Hematopoietic multipotent progenitor cell treated with erythropoietin and hydrocortisone succinate and interleukin-3 and kit ligand, for 6 days (in vitro differentiated cells): ENCODE results near the gene APOM.
A peak's percentile ranks its signal among the peaks of the same experiment; 100 is the strongest.

Source experiments
- DNase-seq: peaks from one replicate; pipeline ENCODE4 v3.0.0-alpha.2; 2015

Gene APOM

DNA sequence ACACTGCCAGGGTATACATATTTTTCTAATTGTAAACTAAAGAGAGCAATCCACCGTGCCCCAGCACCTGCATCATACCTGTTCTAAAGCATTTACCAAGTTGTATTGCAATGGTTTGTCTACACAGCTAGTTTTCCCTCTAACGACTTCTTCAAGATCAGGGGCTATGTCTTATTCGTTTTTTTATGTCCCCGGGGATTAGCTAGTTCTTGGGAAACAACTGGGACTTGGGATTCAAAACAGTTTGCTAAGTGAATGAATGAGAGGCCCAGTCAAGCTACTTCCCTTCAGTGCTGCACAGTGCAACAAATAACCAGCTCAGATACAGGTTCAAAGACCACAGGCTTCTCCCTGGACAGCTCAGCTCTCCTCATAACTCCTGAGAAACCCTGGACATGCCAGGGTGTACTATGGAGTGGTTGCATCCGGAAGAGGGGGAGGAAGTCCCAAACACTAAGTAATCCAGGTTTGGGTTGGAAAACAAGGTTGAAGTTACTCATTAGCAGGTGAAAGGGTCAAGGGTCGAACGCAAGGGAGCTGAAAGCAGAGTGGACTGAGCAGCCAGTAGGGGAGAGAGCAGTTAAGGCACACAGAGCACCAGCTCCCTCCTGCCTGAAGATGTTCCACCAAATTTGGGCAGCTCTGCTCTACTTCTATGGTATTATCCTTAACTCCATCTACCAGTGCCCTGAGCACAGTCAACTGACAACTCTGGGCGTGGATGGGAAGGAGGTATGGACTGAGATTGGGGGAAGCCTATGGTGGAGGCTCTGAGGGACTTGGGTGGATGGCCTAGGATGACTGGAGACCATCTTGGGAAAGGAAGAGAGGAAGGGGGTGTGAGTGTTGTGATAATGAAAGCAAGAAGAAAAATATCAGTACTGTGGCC lies at the start of gene APOM:
APOM (plus strand) TSS at position 546 of the 889 bp plus-strand sequence; CDS start at position 619, 73 bp downstream.
- DNase-seq = no peak

DNA sequence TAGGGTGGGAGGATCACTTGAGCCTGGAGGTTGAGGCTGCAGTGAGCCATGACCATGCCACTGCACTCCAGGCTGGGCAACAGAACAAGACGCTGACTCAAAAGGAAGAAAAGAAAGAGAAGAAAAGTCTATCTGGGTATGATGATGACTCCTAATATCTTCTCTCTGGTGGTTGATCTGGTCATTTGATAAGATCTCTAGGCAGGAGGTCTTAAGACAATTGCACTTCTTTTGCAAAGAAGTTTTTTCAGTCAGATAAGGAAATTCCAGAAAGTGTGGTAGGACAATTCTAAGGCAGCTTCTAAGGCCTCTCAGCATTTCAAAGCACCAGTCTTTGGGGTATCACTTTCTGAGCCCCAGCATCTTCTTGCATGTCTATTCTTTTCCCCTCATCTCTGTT lies 48.4 kb upstream of the APOM start:
- DNase-seq = no peak

DNA sequence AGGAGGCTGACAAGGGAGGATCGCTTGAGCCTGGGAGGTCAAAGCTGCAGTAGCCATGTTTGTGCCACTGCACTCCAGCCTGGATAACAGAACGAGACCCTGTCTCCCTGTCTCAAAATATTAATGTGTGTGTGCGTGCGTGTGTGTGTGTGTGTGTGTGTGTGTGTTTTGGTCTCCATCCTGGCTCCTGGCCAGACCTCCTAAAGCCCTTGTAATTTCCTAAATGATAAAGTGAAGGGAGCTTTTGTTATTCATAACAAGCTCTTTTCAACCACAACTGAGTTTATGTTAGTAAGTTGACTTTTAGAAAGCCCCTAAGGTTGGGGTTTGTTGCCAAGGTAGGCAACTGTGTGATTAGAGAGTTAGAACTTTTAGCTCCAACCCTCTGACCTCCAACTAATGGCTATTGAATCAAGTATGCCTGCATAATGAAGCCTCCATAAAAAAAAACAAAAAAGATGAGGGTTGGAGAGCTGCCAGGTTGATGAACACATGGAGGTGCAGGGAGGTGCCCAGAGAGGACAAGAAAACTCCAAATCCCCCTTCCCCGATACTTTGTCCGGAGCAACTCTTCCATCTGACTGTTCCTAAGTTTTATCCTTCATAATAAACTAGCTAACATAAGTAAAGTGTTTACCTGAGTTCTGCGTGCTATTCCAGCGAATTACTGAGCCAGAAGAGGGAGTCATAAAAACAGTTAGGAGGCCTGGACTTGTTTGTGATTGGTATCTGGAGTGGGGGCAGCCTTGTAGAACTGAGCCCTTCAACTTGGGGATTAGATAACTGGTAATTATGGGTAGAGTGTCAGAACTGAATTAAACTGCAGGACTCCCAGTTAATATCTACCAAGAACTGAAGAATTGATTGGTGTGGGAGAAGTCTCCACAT lies 45.9 kb upstream of the APOM start:
- DNase-seq = peak; percentile 71

DNA sequence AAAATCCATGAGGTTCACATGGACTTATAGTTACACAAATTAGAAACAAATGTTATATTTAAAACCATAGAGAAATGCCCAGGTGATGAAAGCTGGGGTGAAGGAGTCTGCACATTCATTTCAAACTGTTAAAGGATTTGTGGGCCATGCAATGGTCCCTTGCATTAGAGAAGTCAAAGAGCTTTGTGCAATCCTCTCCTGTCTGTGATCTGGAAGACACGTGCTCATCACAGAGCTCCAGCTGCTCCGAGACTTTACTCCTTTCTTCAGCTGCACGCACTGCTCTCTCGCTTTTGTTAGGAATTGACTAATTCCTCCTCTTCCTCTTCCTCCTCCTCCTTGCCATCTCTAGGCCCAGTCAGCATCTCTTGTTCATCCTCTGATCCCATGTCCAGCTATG lies 44.7 kb upstream of the APOM start:
- DNase-seq = no peak

DNA sequence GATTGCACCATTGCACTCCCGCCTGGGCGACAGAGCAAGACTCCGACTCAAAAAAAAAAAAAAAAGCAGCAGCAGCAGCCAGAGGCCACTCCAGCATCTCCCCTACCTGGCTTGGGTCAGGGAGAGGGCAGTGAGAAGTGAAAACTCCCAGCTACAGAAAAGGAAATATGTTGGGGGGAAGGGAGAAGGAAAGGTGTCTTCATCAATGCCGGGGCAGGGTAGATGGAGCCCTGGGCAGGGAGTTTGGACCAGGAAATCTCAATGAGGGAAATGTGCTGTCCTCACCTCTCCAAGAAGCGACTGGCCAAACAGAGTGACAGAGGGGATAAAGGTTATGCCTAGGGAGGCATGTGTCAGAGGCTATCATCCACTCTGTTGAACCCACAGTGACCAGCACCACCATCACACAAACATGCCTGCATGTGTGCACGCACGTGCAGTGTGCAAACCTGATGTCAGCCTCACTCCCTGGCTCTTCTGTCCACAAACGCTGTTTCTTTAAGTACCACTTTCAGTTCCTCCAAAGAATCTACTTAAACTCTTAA lies 41.5 kb upstream of the APOM start:
- no peak for DNase-seq

DNA sequence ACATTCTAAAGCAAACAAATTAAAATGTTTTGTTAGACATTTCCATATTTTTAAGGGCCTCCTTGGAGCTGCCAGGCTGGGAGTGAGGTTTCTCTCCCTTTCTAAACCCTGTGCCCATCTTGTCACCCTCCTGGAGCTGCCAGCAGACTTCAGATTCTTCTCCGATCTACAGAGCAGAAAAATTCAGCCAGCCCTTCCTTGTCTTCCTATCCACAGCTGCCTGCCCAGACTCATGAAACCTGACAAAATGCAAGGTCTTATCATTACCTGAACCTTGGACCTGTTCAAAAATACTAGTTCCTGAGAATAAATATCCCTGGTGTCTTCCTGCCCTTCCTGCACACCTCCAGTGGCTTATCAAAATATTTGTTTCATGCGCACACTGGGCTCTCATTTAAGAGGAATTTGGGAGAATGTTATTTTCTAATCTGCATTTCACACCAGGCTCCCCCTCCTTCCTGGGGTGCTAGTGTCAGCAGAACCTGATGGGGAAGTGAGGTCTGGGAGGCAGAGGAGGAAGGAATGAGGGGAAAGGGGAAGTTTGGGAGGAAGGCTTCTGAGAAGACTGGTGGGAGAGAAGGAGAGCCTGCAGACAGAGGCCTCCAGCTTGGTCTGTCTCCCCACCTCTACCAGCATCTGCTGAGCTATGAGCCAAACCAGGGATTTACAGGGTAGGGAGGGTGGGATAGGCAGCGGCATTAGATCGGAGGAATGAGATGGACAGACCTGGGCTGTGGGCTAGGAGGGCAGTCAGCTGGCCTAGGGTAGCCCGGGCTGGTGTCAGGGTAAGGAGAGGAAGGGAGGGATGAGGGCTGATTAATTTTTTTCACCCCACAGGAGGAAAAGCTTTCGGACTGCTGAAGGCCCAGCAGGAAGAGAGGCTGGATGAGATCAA lies 40.8 kb upstream of the APOM start, which contains the start of gene AIF1:
AIF1 (plus strand) TSS at position 551 of the 895 bp plus-strand sequence; CDS start at position 647, 96 bp downstream.
- DNase-seq = peak; percentile 32

DNA sequence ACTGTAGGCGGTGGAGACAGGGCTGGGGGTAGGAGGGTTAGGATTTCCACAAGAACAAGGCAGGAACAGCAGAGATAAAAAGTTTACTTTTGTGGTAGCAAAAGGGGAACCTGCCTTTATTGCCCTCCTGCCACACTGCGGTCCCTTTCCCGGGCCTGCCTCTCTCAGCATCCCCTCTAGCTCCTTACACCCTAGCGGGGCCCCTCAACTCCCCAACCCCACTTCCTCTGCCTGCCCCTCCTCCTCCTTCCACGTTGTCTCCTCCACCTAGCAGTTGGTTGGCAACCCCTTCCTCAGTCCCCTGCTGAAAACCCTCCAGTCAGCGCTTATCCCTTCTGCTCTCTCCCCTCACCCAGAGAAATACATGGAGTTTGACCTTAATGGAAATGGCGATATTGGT lies 39.9 kb upstream of the APOM start:
- peak; percentile 71 for DNase-seq

DNA sequence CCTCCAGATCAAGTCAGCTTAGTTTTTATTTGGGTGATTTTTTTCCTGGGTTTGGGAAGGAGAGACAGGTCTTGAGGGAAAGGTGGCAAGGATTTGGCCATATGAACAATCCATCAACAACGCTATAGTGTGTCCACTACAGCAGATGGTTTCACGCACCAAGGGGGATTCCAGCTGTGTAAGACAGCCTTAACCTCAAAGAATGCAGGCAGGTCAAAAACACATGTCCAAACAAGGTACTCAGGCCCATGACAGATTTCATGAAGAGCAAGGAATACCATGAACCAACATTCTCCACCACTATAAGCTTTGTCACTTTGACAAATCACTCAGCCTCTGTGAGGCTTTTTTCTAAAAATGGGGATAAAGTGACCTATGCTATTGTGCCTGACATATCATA lies 38.7 kb upstream of the APOM start:
- DNase-seq = no peak

DNA sequence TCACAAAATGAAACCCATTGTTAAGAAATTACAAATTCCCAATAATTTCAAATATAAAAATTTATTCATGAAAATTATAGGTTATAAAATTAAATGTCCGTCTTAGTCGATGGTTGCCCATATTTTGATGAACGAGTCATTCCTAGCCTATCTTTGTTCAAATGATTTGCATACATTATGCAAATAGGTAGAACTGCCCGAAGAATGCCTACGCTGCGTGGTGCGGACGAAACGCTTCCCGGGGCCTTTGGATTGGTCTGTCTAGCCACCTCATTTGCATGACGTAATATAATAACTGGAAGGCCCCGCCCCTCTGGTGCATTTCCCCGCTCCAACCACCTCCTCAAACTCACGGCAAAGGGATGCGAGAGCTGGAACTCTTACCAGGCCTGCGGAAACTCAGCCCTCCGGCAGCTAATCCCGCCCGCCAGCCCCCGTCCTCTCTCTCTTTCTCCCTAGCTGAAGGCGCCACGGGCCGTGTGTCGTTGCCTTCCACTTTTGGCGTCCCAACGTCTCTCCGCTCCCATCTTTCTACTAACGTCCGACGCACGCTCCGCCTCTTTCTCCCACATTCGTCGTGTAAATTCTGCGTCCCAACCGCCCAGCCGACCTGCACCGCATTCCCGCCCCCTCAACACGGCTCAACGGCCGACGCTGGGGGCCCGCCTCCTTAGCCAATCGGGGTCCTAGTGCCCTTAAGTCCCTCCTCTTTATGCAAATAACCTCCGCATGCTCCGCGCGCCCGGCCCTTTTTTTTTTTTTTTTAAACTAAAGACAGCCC lies 35.7 kb upstream of the APOM start:
- DNase-seq = peak; percentile 100

DNA sequence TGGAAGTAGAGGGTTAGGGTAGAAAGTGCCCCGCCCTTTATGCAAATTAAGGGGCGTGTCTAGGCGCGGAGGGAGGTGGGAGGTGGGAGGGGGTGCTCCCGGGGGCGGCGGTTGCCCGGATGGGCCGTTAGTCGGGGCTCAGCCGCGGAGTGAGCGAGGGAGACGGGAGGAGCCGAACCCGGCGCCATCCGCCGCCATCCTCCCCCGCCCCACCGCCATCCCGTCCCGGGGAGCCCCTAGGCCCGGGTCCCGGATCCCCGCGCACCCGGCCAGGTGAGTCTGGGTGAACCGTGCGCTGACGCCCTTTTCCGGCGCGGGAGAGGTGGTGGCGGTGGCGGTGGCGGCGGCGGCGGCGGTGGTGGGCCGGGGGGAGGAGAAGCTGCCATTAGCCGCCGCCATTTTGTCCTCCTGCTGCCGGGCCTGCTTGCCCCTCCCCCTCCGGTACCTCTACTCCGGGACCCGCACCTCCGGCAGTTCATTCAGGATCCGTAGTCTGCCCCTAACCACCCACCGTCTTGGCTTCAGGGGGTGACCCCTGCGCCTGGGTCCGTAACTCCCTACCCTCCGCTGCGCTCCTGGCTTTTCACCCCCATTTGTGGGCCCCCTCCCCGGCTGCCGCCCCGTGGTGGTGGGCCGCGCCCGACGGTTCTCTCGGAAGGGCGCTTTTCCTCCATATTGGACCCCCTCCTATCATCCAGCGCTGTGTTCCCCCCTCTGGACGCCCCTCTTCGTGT lies 34.9 kb upstream of the APOM start, which contains the start of gene PRRC2A:
PRRC2A (plus strand) TSS at position 130 of the 734 bp plus-strand sequence. CDS start 2,075 bp downstream, outside the sequence.
- DNase-seq = peak; percentile 91

DNA sequence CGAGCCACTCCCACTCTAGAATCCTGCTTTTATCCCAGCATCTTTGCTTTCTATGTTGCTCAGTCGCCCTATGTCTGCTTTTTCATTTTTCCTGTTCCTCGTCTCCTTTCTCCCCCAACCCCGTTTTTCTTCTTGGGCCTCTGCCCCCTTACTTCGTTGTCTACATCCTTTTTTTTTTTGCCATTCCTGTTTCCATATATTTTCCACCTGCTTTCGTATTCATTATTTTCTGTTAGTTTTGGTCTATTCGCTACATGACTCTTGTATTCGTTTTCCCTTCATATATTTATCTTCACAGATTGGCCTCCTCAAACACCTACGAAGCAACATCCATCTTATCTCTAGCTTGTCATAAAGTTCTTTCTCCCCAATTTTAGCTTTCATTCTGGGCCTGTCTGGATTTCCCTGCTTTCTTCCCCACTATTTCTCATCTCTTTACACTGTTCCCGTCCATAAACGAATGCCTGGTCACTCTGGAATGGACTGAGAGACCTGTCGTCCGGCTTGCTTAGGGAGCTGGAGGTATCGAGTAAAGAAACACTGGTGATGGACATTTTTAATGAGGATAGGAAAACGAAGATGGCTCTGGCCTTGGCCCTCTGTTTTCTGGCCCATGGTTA lies 34.3 kb upstream of the APOM start:
- no peak for DNase-seq

DNA sequence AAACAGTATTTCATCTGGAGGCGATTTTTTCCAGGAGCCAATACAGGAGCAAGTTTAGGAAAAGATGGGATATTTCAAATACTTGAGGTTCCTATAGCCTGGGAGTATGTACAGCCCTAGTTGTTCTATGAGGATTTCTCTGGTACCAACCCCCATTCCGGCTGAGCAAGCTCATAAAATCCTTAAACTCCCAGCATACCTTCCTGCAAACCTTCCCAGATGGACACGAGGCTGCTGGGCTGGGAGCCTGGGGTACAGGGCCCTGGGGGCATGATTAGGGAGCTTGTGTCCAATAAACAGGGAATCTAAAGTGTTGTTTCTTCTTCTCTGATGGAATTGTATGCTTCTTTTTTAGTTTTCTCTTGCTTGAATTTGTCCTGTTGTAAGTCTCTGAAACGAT lies 33.7 kb upstream of the APOM start:
- DNase-seq = no peak

DNA sequence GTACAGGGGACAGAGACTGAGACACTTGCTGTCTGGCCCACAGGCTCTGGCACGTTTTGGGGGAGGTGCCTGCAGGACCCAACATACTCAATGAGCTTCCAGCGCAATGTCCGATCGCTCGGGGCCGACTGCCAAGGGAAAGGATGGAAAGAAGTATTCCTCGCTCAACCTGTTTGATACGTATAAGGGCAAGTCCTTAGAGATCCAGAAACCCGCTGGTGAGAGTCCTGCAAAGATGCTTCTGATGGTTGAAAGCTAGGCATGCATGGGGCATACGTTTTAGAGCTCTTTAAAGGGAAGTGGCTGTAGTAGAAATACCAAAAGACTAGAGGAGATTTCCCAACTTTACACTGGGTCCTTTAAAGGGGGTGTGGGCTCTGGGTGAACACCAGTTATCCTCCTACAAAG lies 33.0 kb upstream of the APOM start:
- peak; percentile 31 for DNase-seq

DNA sequence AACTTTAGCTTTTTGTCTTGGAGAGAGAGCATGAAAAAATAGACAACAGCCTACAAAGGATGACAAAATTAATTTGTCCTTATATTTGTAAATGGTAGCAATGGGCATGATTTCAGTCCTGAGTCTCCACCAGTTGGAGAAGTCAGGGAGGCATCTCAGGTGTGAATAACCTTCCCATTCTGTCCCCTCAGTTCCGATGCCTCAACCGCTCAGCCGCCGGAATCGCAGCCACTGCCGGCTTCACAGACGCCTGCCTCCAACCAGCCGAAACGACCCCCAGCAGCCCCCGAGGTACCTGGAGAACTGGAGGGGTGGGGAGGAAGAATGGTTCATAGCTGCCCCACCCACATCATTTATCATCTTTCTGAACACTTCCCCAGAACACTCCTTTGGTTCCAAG lies 31.6 kb upstream of the APOM start:
- no peak for DNase-seq

DNA sequence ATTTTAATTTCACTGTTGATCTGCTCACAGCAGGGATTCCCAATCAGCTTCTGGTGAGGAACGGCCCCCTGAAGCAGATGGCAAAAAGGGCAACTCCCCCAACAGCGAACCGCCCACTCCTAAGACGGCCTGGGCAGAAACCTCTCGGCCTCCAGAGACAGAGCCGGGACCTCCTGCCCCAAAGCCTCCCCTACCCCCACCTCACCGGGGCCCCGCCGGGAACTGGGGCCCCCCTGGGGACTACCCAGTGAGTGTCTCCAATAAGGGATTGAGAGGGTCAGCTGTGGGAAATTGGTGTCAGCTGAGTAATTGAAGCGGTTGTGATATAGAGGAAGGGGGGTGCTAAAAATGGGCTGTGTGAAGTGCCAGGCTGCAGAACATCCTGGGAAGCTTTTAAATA lies 28.7 kb upstream of the APOM start:
- DNase-seq = no peak

DNA sequence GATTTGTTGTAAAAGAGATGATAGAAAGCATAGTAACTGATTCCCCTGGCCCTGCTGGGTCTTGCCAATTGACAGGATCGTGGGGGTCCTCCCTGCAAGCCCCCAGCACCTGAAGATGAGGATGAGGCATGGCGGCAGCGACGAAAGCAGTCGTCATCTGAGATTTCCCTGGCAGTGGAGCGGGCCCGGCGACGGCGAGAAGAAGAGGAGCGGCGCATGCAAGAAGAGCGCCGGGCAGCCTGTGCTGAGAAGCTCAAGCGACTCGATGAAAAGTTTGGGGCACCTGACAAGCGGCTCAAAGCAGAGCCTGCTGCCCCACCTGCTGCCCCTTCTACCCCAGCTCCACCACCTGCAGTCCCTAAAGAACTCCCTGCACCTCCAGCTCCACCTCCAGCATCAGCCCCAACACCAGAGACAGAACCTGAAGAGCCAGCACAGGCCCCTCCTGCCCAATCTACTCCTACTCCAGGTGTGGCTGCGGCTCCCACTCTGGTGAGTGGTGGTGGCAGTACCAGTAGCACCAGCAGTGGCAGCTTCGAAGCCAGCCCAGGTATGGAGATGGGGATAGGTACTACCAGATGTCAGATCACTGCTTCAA lies 27.9 kb upstream of the APOM start:
- no peak for DNase-seq

DNA sequence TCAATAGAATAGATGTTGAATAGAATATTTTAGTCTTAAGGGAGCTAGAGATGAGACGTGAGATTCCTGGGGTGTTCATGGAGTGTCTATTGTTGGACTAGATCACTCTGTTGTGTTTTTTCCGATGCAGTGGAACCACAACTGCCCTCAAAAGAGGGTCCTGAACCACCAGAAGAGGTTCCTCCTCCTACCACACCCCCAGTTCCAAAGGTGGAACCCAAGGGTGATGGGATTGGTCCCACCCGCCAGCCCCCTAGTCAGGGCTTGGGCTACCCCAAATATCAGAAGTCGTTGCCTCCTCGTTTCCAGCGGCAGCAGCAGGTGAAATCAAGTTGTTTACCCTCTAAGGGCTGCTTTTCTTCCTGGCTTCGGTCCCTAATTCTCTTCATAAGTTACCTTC lies 26.7 kb upstream of the APOM start:
- DNase-seq = no peak

DNA sequence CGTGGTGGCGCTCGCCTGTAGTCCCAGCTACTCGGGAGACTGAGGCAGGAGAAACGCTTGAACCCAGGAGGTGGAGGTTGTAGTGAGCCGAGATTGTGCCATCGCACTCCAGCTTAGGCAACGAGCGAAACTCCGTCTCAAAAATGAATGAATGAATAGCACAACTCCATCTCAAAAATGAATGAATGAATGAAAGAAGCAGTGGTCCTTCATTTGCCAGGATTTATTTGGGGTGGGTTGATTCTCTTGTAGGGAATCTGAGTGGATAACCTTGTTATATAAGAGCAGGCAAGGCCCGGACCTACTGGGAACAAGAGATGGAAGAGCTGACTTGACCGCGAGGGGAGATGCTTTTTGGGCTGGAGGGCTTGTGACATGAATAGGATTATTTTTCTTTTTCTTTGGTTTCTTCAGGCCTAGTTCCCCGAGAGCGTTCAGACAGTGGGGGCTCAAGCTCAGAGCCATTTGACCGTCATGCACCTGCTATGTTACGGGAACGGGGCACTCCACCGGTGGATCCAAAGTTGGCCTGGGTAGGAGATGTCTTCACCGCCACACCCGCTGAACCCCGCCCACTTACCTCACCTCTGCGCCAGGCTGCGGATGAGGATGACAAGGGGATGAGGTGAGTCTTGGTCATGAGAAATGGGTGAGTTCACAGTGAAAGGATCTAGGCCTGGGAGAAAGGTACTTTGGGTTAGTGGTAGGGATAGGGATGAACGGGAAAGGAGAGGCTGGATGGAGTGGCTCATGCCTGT lies 25.3 kb upstream of the APOM start:
- DNase-seq = no peak

DNA sequence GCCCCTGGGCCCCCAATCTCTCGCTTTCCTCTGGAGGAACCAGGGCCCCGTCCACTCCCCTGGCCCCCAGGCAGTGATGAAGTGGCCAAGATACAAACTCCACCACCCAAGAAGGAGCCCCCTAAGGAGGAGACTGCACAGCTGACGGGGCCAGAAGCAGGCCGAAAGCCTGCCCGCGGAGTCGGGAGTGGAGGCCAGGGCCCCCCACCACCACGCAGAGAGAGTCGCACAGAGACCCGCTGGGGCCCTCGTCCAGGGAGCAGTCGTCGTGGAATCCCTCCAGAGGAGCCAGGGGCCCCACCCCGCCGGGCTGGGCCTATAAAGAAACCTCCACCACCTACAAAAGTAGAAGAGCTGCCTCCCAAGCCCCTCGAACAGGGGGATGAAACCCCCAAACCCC lies 24.5 kb upstream of the APOM start:
- no peak for DNase-seq
